ENCODE results near the gene CADM2. TPM values are rescaled to one million over a fixed set of nuclear protein-coding genes. Genes with fewer than 3 reads are reported as not detected.

Gene CADM2
- total and polyA plus RNA-seq, 3 donors from 2014 or later = 1.3 to 4.0 (median 2.7) TPM

- no peaks in the 10 kb centered on the region for H3K36me3 ChIP-seq (ENCODE audit: low read depth, missing control alignments)
- intact Hi-C loops (cut with DNase I; ENCODE audit: low total_unique reads) = no loop called here
- 61 to 68% methylated on average over 3 of the region's 3 CpGs for WGBS, 2 donors
Measured at GRCh38 chr3:85760342-85760741, 801.6 kb downstream of the CADM2 start.

DNA sequence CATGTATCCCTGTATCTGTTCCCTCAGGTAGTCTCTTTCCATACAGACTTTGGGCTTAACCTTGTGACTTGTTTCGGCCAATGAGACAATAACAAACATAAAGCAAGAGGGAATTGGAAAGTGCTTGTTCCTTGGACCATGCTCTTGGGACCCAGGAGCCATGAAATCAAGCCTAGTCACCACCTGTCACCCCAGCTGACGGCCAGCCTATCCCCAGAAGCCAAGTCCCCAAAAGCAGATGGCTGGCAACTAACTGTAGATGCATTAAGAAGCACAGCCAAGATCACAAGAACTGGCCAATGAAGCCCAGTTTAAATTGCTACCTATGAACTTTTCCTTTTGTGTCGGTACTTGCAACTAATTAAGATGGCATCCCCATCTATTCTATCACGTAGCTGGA lies 822.0 kb downstream of the CADM2 start:
- WGBS, 2 donors = 85% methylated on average over 4 of the region's 4 CpGs
- Histone ChIP-seq H3K4me3 (no peak overlapping the region), H3K36me3 (ENCODE audit: low read depth, missing control alignments) (no peaks in the 10 kb centered on the region), H3K9me3 (no peaks in the 10 kb centered on the region), H3K27me3 (no peaks in the 10 kb centered on the region), H3K4me1 (no peaks in the 10 kb centered on the region), H3K27ac (no peak overlapping the region)
- no peak for DNase-seq
- intact Hi-C loops (cut with DNase I; ENCODE audit: low total_unique reads) = no loop called here
- no peak for TF ChIP-seq CTCF (IDR thresholded peaks at IDR 0.05)
- TF ChIP-seq POLR2A (IDR thresholded peaks at IDR 0.05) = no peak

More at GRCh38 chr3:85760342-85760741, 801.6 kb downstream of the CADM2 start:
- Histone ChIP-seq H3K27me3 (no peaks in the 10 kb centered on the region), H3K4me3 (no peak overlapping the region), H3K9me3 (no peaks in the 10 kb centered on the region), H3K4me1 (no peaks in the 10 kb centered on the region), H3K27ac (no peak overlapping the region)
- no peak for TF ChIP-seq POLR2A (IDR thresholded peaks at IDR 0.05)
- TF ChIP-seq CTCF (IDR thresholded peaks at IDR 0.05) = no peak
- no peak for DNase-seq

DNA sequence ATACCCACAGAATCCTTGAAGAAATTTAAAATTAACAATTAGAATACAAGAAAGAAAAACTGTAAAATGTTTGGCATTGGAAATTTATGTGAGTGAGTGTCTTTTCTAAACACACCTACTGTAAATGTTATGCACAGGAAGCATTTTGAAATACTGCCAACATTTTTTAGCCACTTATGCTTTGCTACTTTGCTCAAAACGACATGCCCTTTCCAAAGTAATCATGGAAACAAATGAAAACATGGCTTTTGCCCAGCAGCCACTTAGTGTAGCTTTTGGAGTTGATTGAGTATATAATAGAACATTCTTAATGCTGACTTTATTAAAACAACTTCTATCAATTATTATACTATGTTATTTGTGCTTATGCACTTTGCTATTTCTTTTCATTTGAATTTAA lies 823.0 kb downstream of the CADM2 start:
- Histone ChIP-seq H3K27ac (no peak overlapping the region), H3K4me1 (no peaks in the 10 kb centered on the region), H3K27me3 (no peaks in the 10 kb centered on the region), H3K4me3 (no peak overlapping the region), H3K9me3 (no peaks in the 10 kb centered on the region), H3K36me3 (ENCODE audit: low read depth, missing control alignments) (no peaks in the 10 kb centered on the region)
- WGBS, 2 donors = 7 to 29% methylated on average over 1 of the region's 1 CpG
- intact Hi-C loops (cut with DNase I; ENCODE audit: low total_unique reads) = no loop called here
- no peak for DNase-seq
- no peak for TF ChIP-seq POLR2A (IDR thresholded peaks at IDR 0.05)
- no peak for TF ChIP-seq CTCF (IDR thresholded peaks at IDR 0.05)

DNA sequence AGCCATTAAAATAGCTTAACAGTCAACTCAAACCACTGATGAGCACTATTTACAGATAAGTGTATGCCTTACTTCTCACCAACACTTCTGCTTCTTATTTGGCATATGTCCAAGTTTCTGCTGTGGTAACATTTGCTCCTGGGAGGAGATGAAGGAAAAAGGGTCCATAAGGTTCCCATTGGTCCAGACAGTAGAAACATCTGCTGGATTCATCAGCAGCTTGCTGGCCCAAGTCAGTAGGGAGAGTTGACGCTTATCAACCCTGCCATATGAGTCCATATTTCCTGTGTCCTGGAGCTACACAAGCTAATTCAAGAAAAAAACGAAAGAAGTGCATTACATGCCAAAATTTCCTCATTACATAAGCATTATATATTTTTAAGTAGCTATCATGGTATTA lies 824.5 kb downstream of the CADM2 start:
- no peak overlapping the region for H3K4me3 ChIP-seq
- H3K27ac ChIP-seq = no peak overlapping the region
- intact Hi-C loops (cut with DNase I; ENCODE audit: low total_unique reads) = no loop called here
- H3K9me3 ChIP-seq = no peaks in the 10 kb centered on the region
- no peak for DNase-seq
- no peaks in the 10 kb centered on the region for H3K4me1 ChIP-seq
- WGBS, 2 donors = 62 to 76% methylated on average over 2 of the region's 2 CpGs
- no peaks in the 10 kb centered on the region for H3K27me3 ChIP-seq
- TF ChIP-seq POLR2A (IDR thresholded peaks at IDR 0.05) (no peak), CTCF (IDR thresholded peaks at IDR 0.05) (no peak)
- no peaks in the 10 kb centered on the region for H3K36me3 ChIP-seq (ENCODE audit: low read depth, missing control alignments)

DNA sequence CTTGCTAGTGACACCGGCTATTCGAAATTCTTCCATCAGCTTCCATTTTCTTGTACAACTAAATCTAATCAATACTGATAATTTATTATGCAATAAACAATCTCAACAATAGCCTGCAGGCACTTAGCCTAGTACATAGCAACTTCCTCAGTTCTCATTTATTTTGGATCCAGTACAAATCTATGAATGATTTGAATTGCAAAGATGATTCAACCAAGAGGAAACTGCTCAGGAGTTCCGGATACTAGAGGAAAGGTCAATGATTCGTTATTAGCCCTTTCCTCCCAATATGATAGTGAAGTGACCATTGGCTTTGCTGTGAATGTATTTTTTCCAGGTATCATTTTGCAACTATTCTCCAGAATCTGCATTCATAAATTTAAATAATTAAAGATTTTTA lies 827.0 kb downstream of the CADM2 start:
- no peak overlapping the region for H3K27ac ChIP-seq
- intact Hi-C loops (cut with DNase I; ENCODE audit: low total_unique reads) = no loop called here
- TF ChIP-seq CTCF (IDR thresholded peaks at IDR 0.05) = no peak
- no peaks in the 10 kb centered on the region for H3K36me3 ChIP-seq (ENCODE audit: low read depth, missing control alignments)
- H3K4me3 ChIP-seq = no peak overlapping the region
- DNase-seq = no peak
- no peaks in the 10 kb centered on the region for H3K9me3 ChIP-seq
- H3K27me3 ChIP-seq = no peaks in the 10 kb centered on the region
- H3K4me1 ChIP-seq = no peaks in the 10 kb centered on the region
- 76 to 83% methylated on average over 4 of the region's 4 CpGs for WGBS, 2 donors
